GM10266 (cell line): ENCODE results near the gene SETMAR.

Experiments
- DNase-seq: peaks from one replicate; pipeline ENCODE4 v3.0.0; 2012; ENCODE audit errors: extremely low spot score
- CTCF ChIP-seq: IDR thresholded peaks from 2 replicates; pipeline ENCODE4 v1.5.1; 2012; ENCODE audit warnings: mild to moderate bottlenecking, low read depth; ENCODE audit not compliant: control insufficient read depth, insufficient read depth; ENCODE audit errors: missing control alignments

SETMAR gene

DNA sequence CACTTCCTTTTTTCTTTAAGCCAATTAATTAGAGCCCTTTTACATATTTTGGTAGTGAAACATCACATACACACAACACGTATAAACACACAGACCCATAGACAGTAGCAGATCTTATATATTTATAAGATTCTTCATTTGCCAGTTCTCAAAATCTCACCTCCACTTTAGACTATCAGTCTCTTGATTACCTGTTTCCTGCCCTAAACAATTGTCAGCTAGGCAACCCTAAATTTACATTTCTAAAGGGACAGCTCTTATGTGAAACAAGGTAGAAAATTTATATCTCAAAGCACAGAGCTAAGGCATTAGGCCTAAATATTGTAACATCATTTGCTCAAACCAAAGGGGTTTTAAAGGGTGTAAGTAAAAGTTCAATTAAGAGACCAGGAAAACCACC, 28.9 kb downstream of the SETMAR start:
- no peak for TF ChIP-seq CTCF
- DNase-seq: no peak

DNA sequence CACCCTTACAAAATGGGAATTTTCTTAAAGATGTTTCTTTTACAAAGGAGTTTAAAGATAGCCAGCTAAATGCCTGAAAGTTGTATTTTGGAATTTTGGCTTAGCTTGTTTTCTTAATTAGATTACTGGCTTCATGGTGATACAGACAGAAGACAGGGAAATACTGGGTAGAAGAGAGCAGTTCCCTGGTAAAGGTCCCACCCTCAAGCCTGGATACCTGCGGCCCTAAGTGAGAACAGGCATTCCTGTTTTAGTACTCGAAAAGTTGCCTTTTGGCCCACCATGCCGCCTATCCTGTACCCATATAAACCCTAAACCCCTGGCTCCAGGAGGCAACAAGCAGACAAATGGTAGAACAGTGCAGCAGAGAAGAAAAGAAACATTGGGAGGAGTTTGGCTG, 29.4 kb downstream of the SETMAR start:
- TF ChIP-seq CTCF: no peak

GRCh38 chr3:4332991-4333390, 29.8 kb downstream of the SETMAR start:
- no peak for DNase-seq
- TF ChIP-seq CTCF: no peak

More for the DNA sequence above, 29.4 kb downstream of the SETMAR start:
- DNase-seq: no peak

- no peak for TF ChIP-seq CTCF
- no peak for DNase-seq
Measured at GRCh38 chr3:4334548-4334947, 31.4 kb downstream of the SETMAR start.

DNA sequence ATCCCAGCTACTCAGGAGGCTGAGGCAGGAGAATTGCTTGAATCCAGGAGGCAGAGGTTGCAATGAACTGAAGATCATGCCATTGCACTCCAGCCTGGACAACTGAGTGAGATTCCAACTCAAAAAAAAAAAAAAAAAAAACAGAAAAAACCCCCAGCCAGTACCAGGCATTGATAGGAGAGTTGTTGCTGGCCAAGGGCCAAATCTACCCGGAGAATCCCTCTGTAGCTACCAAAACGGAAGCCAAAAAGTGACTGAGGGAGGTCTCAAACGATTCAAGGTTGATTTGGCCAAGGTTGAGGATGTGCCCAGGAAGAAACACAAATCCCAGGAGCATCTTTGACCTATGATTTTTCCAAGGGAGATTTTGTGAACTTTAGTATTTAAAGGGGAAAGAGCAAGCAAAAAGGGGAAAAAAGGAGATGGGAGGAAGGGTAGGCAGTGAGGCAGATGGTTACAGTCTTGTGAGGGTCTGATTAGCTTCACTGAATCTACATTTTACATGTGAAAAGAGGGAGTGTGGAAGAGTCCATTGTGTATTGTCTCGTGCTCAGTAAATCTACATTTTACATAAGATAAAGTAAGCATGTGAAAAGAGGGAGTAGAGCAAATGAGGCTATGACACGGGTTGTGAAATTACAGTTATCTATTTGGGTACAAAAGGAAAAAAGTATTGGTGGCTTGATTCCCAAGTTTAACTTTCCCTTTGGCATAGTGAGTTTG, 32.8 kb downstream of the SETMAR start:
- TF ChIP-seq CTCF: no peak
- DNase-seq: no peak

DNA sequence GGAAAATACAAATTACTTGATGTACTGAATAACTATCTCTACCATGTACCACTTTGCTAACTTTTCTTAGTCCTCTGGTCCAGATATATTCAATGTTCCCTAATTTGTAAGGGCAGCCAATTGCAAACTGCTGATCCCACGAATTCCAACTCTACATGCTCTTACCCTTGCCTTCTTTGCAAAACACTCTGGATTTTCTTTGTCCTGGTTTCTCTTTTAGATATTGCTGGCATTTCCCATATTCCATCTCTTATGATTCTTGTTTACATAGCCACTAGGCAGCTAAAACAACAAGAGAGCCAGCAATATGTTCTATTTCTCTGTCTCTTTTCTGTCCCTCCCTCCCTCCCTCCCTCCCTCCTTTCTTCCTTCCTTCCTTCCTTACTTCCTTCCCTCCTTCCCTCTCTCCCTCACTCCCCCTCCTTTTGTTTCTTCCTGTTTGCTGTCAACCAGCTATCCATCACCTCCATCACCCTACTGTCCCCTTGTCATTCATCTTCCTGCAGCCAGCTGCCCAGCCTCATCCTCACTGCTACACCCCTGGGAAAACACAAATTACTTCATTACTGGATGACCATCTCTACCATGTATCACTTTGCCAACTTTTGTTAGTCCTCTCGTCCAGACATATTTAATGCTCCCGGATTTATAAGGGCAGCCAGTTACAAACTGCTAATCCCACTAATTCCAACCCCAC, 33.8 kb downstream of the SETMAR start:
- no peak for DNase-seq
- TF ChIP-seq CTCF: no peak

GRCh38 chr3:4338751-4339150, 35.6 kb downstream of the SETMAR start:
- DNase-seq: no peak
- TF ChIP-seq CTCF: no peak
